ENCODE data around the gene SERHL2. TPM values are rescaled to one million over a fixed set of nuclear protein-coding genes. Genes with fewer than 3 reads are reported as not detected.
"Not testable (repeated sequence)": the region's sequence is repeated elsewhere in the genome, so short reads cannot be mapped to it uniquely, and the experiment has no call there.

SERHL2 gene
- polyA plus RNA-seq, 4 donors = 6.9 to 10.6 (median 8.3) TPM

- DNase-seq (ENCODE audit: low read depth in 4 of 4, low spot score in 2 of 4) = no peak
Observed at GRCh38 chr22:42601879-42602465, 48.2 kb downstream of the SERHL2 start.

DNA sequence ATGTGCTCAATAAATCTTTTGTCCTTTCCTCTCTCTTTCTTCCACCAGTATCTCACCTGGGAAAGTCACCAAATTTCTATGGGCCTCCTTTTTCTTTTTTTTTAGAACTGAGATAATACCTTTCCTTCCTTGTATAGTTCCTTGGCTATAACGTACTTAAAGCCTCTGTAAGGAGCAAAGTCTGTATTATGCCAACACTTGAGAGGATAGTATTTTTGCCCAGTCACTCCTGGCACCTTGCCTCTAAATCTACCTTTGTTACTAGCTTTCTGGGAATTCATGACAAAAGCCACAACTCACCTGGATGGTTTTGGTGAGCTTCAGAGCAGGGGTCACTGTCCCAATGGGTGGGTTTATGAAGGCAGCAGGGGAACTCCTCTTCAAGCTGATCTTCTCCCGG is 48.7 kb downstream of the SERHL2 start:
- DNase-seq (ENCODE audit: low read depth in 4 of 4, low spot score in 2 of 4) = no peak

DNA sequence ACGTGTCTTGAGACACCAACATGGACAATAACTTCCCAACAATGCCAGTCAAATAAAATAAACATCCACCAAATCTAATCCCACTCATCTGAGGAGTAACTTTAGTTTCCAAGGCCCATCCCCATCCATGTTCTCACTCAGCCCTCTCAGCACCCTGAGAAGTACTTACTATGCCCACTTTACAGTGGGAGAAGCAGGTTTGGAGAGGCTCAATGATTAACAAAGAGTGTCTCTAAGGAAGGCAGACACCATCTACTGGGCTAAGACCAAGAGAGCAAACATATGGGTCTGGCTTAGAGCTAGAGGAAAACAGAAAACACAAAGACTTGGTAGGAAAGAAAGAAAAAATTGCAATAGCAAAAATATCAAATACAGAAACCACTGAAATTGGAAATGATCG is 49.7 kb downstream of the SERHL2 start:
- DNase-seq (ENCODE audit: low read depth in 4 of 4, low spot score in 2 of 4) = no peak

DNA sequence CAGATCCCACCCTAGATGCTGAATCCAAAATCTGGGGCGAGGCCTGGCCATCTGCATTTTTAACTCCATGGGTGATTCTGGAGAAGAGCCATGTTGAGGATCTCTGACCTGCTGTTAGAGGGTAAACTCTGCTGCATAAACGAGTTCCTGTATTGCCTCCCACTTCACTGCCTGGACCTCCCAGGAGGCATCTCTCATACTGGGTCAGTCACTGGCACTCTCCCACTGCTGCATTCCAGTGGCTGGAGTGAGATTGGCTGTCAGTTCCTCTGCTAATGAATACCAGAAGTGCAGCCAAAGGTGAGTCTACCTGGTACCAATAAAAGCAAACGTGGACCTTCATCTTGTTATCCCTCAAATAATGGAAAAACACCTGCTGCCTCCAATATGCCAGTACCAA is 50.6 kb downstream of the SERHL2 start:
- no peak for DNase-seq (ENCODE audit: low read depth in 4 of 4, low spot score in 2 of 4)

GRCh38 chr22:42607641-42608040 is 53.9 kb downstream of the SERHL2 start:
- not testable (repeated sequence) for DNase-seq (ENCODE audit: low read depth in 4 of 4, low spot score in 2 of 4)

DNA sequence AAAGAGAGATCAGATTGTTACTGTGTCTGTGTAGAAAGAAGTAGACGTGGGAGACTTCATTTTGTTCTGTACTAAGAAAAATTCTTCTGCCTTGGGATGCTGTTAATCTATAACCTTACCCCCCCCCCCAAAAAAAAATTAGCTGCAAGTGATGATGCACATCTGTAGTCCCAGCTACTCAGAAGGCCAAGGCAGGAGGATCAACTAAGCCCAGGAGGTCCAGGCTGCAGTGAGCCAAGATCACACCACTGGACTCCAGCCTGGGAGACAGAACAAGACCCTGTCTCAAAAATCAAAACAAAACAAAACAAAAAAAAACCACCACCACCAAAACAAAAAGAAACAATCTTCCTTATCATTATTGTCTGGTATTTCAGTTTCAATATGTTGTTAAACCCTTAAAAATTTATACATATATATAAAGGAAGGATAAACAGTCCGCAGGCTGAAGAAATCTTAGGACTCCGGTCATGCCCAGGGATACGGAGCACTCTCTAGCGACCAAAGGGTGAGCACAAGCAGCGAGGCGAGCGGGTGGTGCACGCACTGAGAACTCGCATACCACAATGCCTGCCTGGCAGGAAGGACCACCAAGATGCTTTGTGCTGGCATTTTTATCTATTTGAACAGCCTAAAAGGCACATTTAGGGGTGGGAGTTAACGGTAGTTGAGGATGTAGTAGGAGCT is 54.5 kb downstream of the SERHL2 start:
- no peak for DNase-seq (ENCODE audit: low read depth in 4 of 4, low spot score in 2 of 4)

- no peak for DNase-seq (ENCODE audit: low read depth in 4 of 4, low spot score in 2 of 4)
Observed at GRCh38 chr22:42608823-42609361, 55.1 kb downstream of the SERHL2 start.

DNA sequence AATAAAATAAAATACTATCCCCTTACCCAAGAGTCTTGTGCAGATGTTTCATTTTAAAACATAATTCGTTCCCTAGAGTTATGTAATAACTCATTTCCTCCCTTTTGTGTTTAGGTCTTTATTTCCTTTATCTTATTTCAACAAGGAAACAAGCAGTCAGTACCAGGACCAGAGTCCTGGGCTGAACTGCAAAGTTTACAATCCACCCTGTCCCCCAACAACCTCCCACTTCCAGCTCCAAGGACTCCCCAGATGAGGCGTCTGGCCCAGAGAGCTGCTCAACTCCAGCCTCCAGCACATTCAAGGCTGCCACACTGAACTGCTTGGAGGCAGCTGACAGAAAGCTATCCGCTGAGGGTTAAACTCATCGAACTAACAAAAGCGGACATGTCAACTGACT is 56.4 kb downstream of the SERHL2 start:
- no peak for DNase-seq (ENCODE audit: low read depth in 4 of 4, low spot score in 2 of 4)

GRCh38 chr22:42611051-42611450 is 57.3 kb downstream of the SERHL2 start:
- DNase-seq (ENCODE audit: low read depth in 4 of 4, low spot score in 2 of 4) = no peak

- no peak for DNase-seq (ENCODE audit: low read depth in 4 of 4, low spot score in 2 of 4)
Observed at GRCh38 chr22:42612336-42612735, 58.6 kb downstream of the SERHL2 start.

- DNase-seq (ENCODE audit: low read depth in 4 of 4, low spot score in 2 of 4) = no peak
Observed at GRCh38 chr22:42613872-42614301, 60.1 kb downstream of the SERHL2 start.

GRCh38 chr22:42614312-42615091 is 60.7 kb downstream of the SERHL2 start, which contains the start of gene POLDIP3:
Gene POLDIP3 (minus strand): TSS chr22:42614883. CDS start chr22:42614857, 26 bp downstream.
- peak; percentile 98 to 99 (median 98) for DNase-seq (ENCODE audit: low read depth in 4 of 4, low spot score in 2 of 4)

- peak; percentile 89 to 99 (median 94) for DNase-seq (ENCODE audit: low read depth in 4 of 4, low spot score in 2 of 4)
Observed at GRCh38 chr22:42615092-42615859, 61.5 kb downstream of the SERHL2 start.

- not testable (repeated sequence) for DNase-seq (ENCODE audit: low read depth in 4 of 4, low spot score in 2 of 4)
Observed at GRCh38 chr22:42615860-42616175, 62.1 kb downstream of the SERHL2 start.

DNA sequence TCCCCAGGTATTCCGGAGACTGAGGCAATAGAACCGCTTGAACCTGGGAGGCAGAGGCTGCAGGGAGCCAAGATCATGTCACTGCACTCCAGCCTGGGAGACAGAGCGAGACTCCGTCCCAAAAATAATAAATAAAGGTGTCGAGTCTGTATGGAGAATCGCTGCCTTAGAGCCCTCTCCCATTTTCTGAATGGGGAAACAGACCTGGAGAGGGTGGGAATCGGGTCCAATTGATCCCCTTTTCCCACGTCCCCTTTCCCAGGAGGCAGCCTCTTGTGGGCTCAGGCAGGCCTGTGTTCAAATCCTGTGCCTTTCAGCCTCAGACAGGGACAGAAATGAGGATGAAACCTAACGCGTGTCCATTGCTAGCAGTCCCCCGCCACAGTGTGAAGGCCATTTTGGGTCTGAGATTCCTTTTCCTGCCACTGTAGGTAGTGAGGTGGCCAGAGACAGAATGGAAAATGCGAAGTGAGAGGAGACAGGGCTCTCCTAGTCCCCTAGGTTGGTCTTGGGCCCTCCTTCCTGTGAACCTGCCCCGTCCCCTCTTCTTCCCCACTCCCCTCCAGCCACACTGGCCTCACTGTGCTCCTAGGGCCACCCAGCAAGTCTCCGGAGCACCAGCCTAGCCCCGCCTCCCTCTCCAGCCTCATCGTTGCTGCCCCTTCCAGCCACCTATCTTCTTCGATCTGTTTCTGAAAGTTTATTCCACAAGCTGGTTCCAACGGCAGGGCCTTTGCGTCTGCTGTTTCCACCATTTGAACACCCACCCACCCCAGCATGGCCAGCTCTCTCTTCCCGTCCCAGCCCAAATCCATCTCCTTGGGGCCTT is 63.6 kb downstream of the SERHL2 start:
- DNase-seq (ENCODE audit: low read depth in 4 of 4, low spot score in 2 of 4) = no peak

DNA sequence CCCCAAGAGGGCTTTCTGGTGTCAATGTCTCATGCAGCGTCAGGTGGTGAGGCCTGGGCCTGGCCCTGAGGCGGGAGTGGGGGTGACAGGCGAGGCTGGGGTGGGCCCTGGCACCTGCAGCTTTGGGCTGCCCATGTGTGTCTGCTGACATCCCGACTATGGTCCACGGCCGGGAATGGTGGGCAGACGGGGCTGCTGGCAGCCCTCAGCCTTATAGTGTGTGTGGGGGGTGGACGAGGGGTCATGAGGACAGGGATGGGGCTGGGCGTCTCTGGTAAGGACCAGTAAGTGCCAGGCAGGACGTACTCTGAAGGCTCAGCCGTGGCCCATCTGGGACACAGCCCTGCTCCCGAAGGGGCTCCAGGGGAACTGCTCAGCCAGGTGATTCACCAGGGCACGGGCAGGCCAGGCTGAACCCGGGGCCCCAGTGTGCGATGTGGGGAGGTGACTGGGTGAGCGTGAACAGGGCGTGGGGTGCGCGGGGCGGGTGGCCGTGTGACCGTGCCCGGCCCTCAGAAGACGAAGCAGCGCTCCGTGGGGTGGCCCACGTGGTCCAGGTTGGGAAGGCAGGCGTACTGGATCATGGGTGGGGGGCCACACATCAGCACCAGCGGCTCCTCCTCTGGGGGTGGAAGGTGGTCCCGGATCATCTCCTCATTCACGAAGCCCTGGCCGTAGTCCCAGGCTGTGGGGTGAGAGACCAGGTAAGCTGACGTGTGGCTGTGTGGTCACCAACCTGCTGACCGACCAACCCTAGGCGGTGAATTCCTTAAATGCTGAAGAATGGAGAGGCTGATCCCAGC is 65.7 kb downstream of the SERHL2 start:
- DNase-seq (ENCODE audit: low read depth in 4 of 4, low spot score in 2 of 4) = no peak

- DNase-seq (ENCODE audit: low read depth in 4 of 4, low spot score in 2 of 4) = no peak
Observed at GRCh38 chr22:42620084-42620483, 66.3 kb downstream of the SERHL2 start.

DNA sequence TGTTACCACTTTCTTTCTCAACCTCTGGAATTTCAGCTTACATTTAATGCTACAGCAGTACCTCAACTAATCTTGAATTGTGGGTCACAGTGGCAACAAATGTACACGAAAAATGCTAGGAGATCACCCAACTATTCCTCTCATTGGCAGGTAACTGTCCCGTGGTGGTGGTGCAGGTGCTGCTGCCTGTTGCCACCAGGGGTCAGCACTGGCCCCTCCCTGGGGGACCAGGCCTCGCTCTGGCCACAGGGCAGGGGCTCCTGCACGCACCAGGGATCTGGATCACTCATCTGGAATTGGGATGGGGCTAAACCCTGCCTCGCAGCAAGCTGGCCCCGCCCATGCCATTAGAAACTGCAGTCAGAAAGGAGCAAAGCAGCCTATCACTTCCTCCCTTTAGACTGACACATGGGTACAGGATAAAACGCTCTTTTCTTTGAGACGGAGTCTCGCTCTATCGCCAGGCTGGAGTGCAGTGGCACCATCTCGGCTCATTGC is 67.8 kb downstream of the SERHL2 start:
- DNase-seq (ENCODE audit: low read depth in 4 of 4, low spot score in 2 of 4) = peak in 2 of 4 donors; percentile 49 to 66

Measured in left renal cortex interstitium (tissue), 4 donors.